GM12891 (cell line): ENCODE data around the gene TMEM117.

Experiments
- POLR2A ChIP-seq: IDR thresholded peaks from 2 replicates; pipeline ENCODE4 v1.6.1; 2011; ENCODE audit warnings: low read depth, low read length, control low read depth
- POLR2AphosphoS5 ChIP-seq: IDR thresholded peaks from 2 replicates; pipeline ENCODE4 v1.6.1; 2011; ENCODE audit warnings: low read depth, low read length, control low read depth
- TAF1 ChIP-seq: IDR thresholded peaks from 2 replicates; pipeline ENCODE4 v1.6.1; 2011; ENCODE audit warnings: low read depth, low read length, control low read depth

DNA sequence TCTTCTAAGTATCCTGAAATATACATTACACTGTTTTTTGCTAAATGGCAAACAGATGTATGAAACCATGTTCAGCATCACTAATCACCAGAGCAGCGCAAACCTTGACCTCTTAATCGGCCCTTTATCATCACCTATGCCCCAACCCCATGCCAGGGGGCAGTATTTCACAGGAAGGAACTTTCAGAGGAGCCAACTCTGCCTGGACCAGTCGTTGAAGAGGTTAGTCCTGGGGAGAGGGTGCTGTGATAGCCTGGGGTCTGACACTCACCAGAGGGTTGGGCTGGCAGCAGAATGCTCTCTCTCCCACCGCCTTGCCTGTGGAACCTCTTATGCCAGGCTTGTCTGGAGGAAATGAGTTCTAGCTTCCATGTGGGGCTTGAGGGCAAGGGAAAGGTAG lies 411.7 kb downstream of the TMEM117 start:
- TF ChIP-seq POLR2AphosphoS5 (no peak), TAF1 (no peak), POLR2A (no peak)
